ENCODE data around the gene STXBP3. TPM values are rescaled to one million over a fixed set of nuclear protein-coding genes. Genes with fewer than 3 reads are reported as not detected.

The STXBP3 gene
- total RNA-seq, 1 experiment from 2014 or later: 34.1 TPM

DNA sequence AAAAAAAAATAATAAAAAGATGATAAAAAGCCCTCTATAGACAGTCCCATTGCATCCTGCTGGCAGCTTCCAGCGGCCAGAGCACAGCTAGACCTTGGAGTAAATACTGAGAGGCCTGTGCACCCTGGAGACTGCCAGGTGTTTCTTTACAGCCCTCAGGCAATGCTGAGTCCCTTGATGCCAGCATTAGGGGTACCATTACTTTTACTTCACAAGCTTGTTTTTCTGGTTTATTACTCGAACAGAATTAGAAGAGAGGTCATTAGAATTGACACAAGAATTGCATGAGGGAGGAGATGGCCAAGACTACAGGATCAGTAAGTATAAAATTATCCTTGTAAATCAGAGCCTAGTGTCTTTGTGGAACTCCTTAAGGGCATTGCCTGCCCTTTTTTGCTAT, 66.9 kb downstream of the STXBP3 start:
- H3K23me2 ChIP-seq (ENCODE audit: insufficient read length, low read depth, low read length, poor library complexity, severe bottlenecking): no peaks in the 10 kb centered on the region
- no peak overlapping the region for H4K5ac ChIP-seq (ENCODE audit: insufficient read length, low read depth, low read length)
- H3K27ac Mint-ChIP-seq: peak overlapping the region in 1 of 3 experiments; percentile 21; a peak in 1 of 7 replicates
- H2BK15ac ChIP-seq (ENCODE audit: low read depth, low read length): no peak overlapping the region
- no peak overlapping the region for H3K56ac ChIP-seq (ENCODE audit: insufficient read length, low read depth, low read length)
- no peaks in the 10 kb centered on the region for H4K20me1 ChIP-seq (ENCODE audit: control insufficient read depth, insufficient read depth, insufficient read length)
- H2BK5ac ChIP-seq (ENCODE audit: insufficient read length, low read length): no peak overlapping the region
- no peak overlapping the region for H2AFZ ChIP-seq (ENCODE audit: low read length)
- H3K14ac ChIP-seq (ENCODE audit: insufficient read depth, low read length): no peak overlapping the region
- H4K8ac ChIP-seq (replicated peaks; ENCODE audit: insufficient read length, low read depth, low read length): no peak overlapping the region
- H3K27ac ChIP-seq (ENCODE audit: insufficient read length, low read depth, low read length): no peak overlapping the region
- H3K27me3 ChIP-seq (ENCODE audit: insufficient read depth, low read length): no peaks in the 10 kb centered on the region
- H3K36me3 Mint-ChIP-seq (ENCODE audit: insufficient read depth in 1 of 3, low read depth in 3 of 3): peaks cover 0 to 3% (median 2%) of the 10 kb centered on the region in 3 experiments; a peak in 3 of 7 replicates
- H3K4ac ChIP-seq (ENCODE audit: low read depth, low read length): no peak overlapping the region
- H3K9me3 ChIP-seq (ENCODE audit: control insufficient read depth, low read depth, low read length): no peaks in the 10 kb centered on the region
- no peak overlapping the region for H3K23ac ChIP-seq (ENCODE audit: insufficient read length, low read depth, low read length)
- no CpG with 5 or more reads among the region's 2 CpGs for WGBS (ENCODE audit: extremely low coverage, insufficient read length, low lambda C conversion rate)
- H3K4me1 Mint-ChIP-seq: peaks cover 31 to 36% of the 10 kb centered on the region in 2 experiments
- no peak overlapping the region for H2BK120ac ChIP-seq (ENCODE audit: low read depth, low read length, poor library complexity, severe bottlenecking)
- H2BK12ac ChIP-seq (ENCODE audit: insufficient read length, low read depth, low read length): no peak overlapping the region
- TF ChIP-seq, protein P1, sequence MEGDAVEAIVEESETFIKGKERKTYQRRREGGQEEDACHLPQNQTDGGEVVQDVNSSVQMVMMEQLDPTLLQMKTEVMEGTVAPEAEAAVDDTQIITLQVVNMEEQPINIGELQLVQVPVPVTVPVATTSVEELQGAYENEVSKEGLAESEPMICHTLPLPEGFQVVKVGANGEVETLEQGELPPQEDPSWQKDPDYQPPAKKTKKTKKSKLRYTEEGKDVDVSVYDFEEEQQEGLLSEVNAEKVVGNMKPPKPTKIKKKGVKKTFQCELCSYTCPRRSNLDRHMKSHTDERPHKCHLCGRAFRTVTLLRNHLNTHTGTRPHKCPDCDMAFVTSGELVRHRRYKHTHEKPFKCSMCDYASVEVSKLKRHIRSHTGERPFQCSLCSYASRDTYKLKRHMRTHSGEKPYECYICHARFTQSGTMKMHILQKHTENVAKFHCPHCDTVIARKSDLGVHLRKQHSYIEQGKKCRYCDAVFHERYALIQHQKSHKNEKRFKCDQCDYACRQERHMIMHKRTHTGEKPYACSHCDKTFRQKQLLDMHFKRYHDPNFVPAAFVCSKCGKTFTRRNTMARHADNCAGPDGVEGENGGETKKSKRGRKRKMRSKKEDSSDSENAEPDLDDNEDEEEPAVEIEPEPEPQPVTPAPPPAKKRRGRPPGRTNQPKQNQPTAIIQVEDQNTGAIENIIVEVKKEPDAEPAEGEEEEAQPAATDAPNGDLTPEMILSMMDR (conservative IDR thresholded peaks at IDR 0.05): no peak
- H3K9me3 Mint-ChIP-seq: no peaks in the 10 kb centered on the region
- H3K9ac ChIP-seq (ENCODE audit: extremely low read depth, insufficient read length, low read length): no peak overlapping the region
- H3K79me1 ChIP-seq (ENCODE audit: insufficient read depth, low read depth, low read length, poor library complexity, severe bottlenecking): no peaks in the 10 kb centered on the region
- H2AK5ac ChIP-seq (ENCODE audit: insufficient read length, low read length): no peak overlapping the region
- no peak overlapping the region for H4K91ac ChIP-seq (ENCODE audit: insufficient read length, low read depth, low read length)
- no peak overlapping the region for H3T11ph ChIP-seq (ENCODE audit: low read length)
- H3K18ac ChIP-seq (ENCODE audit: insufficient read length, low read depth, low read length): no peak overlapping the region
- H3K27me3 Mint-ChIP-seq (ENCODE audit: low read depth): no peaks in the 10 kb centered on the region
- no peak overlapping the region for H2BK20ac ChIP-seq (ENCODE audit: low read depth, low read length, poor library complexity, severe bottlenecking)
- no peak for DNase-seq
- H3K4me2 ChIP-seq (ENCODE audit: insufficient read depth, insufficient read length, low read length): no peak overlapping the region
- H3K4me3 Mint-ChIP-seq: no peak overlapping the region
- H3K4me1 ChIP-seq (ENCODE audit: insufficient read depth, low read length): no peaks in the 10 kb centered on the region; the same call in 1 of the 2 replicates
- no peaks in the 10 kb centered on the region for H3K79me2 ChIP-seq (ENCODE audit: insufficient read depth, low read length)
